ENCODE measurements around the gene FMO5. TPM values are rescaled to one million over a fixed set of nuclear protein-coding genes. Genes with fewer than 3 reads are reported as not detected.
A peak's percentile ranks its signal among the peaks of the same experiment; 100 is the strongest.

The FMO5 gene
- total and polyA plus RNA-seq, 2 of the 13 experiments (the other 11 are each of a cell fraction or from before 2014, with no cell fraction given): 48.2 to 149 TPM

DNA sequence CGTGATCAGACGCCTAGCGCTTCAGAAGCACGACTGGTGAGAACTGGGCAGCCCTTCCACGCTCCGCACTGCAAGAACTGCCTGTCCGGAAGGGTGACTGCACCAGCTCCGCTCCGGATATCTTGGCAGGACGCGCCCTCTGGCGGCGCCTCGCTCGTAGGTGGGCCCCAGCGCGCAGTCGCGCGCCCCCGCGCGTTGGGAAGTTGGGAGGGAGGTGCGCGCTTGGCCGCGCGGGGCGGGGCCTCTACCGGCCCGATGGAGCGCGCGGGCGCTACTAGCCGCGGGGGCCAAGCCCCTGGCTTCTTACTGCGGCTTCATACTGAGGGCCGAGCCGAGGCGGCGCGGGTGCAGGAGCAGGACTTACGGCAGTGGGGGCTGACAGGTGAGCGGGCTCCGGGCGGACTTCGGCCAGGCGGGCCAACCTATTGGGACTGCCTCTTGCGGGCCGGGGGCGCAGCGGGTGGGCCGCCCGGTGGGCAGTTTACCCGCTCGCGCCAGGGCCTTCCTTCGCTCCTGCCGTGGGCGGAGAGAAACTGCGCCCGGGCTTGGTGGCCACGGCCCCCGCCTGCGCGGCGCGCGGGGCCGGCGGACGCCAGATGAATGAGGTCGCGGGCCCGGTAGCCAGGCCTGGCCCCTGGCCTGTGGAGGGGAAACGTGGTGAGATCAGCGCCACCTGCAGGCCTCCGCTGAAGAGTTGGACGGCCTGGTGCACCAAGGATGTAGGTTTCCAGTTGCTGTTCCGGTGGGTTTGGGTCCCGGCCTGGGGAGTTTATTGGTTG is 17.5 kb upstream of the FMO5 start, which contains the start of gene CHD1L (continued):
- TF ChIP-seq, protein P1, sequence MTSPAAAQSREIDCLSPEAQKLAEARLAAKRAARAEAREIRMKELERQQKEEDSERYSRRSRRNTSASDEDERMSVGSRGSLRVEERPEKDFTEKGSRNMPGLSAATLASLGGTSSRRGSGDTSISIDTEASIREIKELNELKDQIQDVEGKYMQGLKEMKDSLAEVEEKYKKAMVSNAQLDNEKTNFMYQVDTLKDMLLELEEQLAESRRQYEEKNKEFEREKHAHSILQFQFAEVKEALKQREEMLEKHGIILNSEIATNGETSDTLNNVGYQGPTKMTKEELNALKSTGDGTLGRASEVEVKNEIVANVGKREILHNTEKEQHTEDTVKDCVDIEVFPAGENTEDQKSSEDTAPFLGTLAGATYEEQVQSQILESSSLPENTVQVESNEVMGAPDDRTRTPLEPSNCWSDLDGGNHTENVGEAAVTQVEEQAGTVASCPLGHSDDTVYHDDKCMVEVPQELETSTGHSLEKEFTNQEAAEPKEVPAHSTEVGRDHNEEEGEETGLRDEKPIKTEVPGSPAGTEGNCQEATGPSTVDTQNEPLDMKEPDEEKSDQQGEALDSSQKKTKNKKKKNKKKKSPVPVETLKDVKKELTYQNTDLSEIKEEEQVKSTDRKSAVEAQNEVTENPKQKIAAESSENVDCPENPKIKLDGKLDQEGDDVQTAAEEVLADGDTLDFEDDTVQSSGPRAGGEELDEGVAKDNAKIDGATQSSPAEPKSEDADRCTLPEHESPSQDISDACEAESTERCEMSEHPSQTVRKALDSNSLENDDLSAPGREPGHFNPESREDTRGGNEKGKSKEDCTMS (CRISPR knock-in tag; conservative IDR thresholded peaks at IDR 0.05): no peak
- TF ChIP-seq, protein P2, sequence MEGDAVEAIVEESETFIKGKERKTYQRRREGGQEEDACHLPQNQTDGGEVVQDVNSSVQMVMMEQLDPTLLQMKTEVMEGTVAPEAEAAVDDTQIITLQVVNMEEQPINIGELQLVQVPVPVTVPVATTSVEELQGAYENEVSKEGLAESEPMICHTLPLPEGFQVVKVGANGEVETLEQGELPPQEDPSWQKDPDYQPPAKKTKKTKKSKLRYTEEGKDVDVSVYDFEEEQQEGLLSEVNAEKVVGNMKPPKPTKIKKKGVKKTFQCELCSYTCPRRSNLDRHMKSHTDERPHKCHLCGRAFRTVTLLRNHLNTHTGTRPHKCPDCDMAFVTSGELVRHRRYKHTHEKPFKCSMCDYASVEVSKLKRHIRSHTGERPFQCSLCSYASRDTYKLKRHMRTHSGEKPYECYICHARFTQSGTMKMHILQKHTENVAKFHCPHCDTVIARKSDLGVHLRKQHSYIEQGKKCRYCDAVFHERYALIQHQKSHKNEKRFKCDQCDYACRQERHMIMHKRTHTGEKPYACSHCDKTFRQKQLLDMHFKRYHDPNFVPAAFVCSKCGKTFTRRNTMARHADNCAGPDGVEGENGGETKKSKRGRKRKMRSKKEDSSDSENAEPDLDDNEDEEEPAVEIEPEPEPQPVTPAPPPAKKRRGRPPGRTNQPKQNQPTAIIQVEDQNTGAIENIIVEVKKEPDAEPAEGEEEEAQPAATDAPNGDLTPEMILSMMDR (CRISPR knock-in tag; IDR thresholded peaks at IDR 0.05): peak; percentile 96
- TF ChIP-seq, protein P3, sequence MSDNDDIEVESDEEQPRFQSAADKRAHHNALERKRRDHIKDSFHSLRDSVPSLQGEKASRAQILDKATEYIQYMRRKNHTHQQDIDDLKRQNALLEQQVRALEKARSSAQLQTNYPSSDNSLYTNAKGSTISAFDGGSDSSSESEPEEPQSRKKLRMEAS (IDR thresholded peaks at IDR 0.05): peak; percentile 84
- TF ChIP-seq GFI1 (CRISPR knock-in tag; IDR thresholded peaks at IDR 0.05; ENCODE audit: borderline replicate concordance) (peak; percentile 20; the same call in 1 of the 2 replicates), AGO2 (optimal IDR thresholded peaks at IDR 0.05; ENCODE audit: low read depth, low read length) (peak; percentile 98), FOSL1 (CRISPR knock-in tag; IDR thresholded peaks at IDR 0.05; ENCODE audit: borderline replicate concordance) (no peak), ZNF550 (CRISPR knock-in tag; IDR thresholded peaks at IDR 0.05; ENCODE audit: borderline replicate concordance) (0 out of 2 replicates have a peak, but pooled peaks have one; percentile 75), ISL2 (CRISPR knock-in tag; IDR thresholded peaks at IDR 0.05) (peak; percentile 80), THAP11 (CRISPR knock-in tag; IDR thresholded peaks at IDR 0.05) (peak; percentile 66), ZNF749 (CRISPR knock-in tag; IDR thresholded peaks at IDR 0.05; ENCODE audit: borderline replicate concordance) (peak; percentile 87; the same call in 1 of the 2 replicates)
- TF ChIP-seq, protein P4, sequence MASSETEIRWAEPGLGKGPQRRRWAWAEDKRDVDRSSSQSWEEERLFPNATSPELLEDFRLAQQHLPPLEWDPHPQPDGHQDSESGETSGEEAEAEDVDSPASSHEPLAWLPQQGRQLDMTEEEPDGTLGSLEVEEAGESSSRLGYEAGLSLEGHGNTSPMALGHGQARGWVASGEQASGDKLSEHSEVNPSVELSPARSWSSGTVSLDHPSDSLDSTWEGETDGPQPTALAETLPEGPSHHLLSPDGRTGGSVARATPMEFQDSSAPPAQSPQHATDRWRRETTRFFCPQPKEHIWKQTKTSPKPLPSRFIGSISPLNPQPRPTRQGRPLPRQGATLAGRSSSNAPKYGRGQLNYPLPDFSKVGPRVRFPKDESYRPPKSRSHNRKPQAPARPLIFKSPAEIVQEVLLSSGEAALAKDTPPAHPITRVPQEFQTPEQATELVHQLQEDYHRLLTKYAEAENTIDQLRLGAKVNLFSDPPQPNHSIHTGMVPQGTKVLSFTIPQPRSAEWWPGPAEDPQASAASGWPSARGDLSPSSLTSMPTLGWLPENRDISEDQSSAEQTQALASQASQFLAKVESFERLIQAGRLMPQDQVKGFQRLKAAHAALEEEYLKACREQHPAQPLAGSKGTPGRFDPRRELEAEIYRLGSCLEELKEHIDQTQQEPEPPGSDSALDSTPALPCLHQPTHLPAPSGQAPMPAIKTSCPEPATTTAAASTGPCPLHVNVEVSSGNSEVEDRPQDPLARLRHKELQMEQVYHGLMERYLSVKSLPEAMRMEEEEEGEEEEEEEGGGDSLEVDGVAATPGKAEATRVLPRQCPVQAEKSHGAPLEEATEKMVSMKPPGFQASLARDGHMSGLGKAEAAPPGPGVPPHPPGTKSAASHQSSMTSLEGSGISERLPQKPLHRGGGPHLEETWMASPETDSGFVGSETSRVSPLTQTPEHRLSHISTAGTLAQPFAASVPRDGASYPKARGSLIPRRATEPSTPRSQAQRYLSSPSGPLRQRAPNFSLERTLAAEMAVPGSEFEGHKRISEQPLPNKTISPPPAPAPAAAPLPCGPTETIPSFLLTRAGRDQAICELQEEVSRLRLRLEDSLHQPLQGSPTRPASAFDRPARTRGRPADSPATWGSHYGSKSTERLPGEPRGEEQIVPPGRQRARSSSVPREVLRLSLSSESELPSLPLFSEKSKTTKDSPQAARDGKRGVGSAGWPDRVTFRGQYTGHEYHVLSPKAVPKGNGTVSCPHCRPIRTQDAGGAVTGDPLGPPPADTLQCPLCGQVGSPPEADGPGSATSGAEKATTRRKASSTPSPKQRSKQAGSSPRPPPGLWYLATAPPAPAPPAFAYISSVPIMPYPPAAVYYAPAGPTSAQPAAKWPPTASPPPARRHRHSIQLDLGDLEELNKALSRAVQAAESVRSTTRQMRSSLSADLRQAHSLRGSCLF (CRISPR knock-in tag; IDR thresholded peaks at IDR 0.05; ENCODE audit: borderline replicate concordance): no peak
- TF ChIP-seq, protein P5, sequence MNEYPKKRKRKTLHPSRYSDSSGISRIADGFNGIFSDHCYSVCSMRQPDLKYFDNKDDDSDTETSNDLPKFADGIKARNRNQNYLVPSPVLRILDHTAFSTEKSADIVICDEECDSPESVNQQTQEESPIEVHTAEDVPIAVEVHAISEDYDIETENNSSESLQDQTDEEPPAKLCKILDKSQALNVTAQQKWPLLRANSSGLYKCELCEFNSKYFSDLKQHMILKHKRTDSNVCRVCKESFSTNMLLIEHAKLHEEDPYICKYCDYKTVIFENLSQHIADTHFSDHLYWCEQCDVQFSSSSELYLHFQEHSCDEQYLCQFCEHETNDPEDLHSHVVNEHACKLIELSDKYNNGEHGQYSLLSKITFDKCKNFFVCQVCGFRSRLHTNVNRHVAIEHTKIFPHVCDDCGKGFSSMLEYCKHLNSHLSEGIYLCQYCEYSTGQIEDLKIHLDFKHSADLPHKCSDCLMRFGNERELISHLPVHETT (CRISPR knock-in tag; conservative IDR thresholded peaks at IDR 0.05): no peak; the same call in 1 of the 2 replicates
- TF ChIP-seq, protein P6, sequence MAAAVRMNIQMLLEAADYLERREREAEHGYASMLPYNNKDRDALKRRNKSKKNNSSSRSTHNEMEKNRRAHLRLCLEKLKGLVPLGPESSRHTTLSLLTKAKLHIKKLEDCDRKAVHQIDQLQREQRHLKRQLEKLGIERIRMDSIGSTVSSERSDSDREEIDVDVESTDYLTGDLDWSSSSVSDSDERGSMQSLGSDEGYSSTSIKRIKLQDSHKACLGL (CRISPR knock-in tag; IDR thresholded peaks at IDR 0.05): peak; percentile 25; the same call in 1 of the 2 replicates
- TF ChIP-seq, protein P7, sequence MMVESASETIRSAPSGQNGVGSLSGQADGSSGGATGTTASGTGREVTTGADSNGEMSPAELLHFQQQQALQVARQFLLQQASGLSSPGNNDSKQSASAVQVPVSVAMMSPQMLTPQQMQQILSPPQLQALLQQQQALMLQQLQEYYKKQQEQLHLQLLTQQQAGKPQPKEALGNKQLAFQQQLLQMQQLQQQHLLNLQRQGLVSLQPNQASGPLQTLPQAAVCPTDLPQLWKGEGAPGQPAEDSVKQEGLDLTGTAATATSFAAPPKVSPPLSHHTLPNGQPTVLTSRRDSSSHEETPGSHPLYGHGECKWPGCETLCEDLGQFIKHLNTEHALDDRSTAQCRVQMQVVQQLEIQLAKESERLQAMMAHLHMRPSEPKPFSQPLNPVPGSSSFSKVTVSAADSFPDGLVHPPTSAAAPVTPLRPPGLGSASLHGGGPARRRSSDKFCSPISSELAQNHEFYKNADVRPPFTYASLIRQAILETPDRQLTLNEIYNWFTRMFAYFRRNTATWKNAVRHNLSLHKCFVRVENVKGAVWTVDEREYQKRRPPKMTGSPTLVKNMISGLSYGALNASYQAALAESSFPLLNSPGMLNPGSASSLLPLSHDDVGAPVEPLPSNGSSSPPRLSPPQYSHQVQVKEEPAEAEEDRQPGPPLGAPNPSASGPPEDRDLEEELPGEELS (CRISPR knock-in tag; IDR thresholded peaks at IDR 0.05): peak; percentile 75

Data from HepG2 (cell line).